H1 (cell line): ENCODE data around the gene DCTN5. TPM values are rescaled to one million over a fixed set of nuclear protein-coding genes. Genes with fewer than 3 reads are reported as not detected.

Source experiments
- CTCF ChIA-PET: fragments of 300-600 bp; sonication (Branson Sonifier 250); formaldehyde crosslinking; loops from one replicate; lab custom pipeline; 2021; ENCODE audit not compliant: partially characterized antibody; lab: Charles Lee
- POLR2A ChIA-PET: fragments of 300-600 bp; sonication (Branson Sonifier 250); formaldehyde crosslinking; loops from one replicate; lab custom pipeline; 2021; ENCODE audit warnings: inconsistent platforms; ENCODE audit not compliant: partially characterized antibody; lab: Charles Lee
- DNase-seq, 2 experiments: peaks; one replicate each; pipeline versions ENCODE4 v3.0.0 to v3.0.0-alpha.2; 2010 to 2022; ENCODE audit warnings: low spot score in 2 of 2, low read depth in 1 of 2, mixed read lengths in 1 of 2
- FAIRE-seq: peaks from 2 replicates; lab custom pipeline; 2011; peaks lifted over from hg19 to GRCh38; lab: Jason Lieb, UNC
- H2AFZ ChIP-seq: 2 replicates; pipeline ENCODE4 v1.8.1; 2012; ENCODE audit warnings: low read length, inconsistent platforms
- H2AK5ac ChIP-seq: 2 replicates; pipeline ENCODE4 v1.6.1; 2013; ENCODE audit warnings: low read depth, low read length
- H2BK120ac ChIP-seq: replicated peaks from 2 replicates; pipeline ENCODE3; 2013; ENCODE audit warnings: low read depth, low read length, inconsistent platforms
- H2BK12ac ChIP-seq: 2 replicates; pipeline ENCODE4 v1.6.1; 2013; ENCODE audit warnings: low read depth, low read length
- H2BK15ac ChIP-seq: 2 replicates; pipeline ENCODE4 v1.6.1; 2013; ENCODE audit warnings: low read length
- H2BK20ac ChIP-seq: 2 replicates; pipeline ENCODE4 v1.6.1; 2013; ENCODE audit warnings: low read length
- H2BK5ac ChIP-seq: 2 replicates; pipeline ENCODE4 v1.6.1; 2013; ENCODE audit warnings: low read depth, low read length
- H3K14ac ChIP-seq: 2 replicates; pipeline ENCODE4 v1.6.1; 2013; ENCODE audit warnings: inconsistent platforms; ENCODE audit not compliant: insufficient read length
- H3K18ac ChIP-seq: 2 replicates; pipeline ENCODE4 v1.6.1; 2013; ENCODE audit warnings: low read length; ENCODE audit errors: extremely low read depth
- H3K23ac ChIP-seq: 2 replicates; pipeline ENCODE4 v1.6.1; 2013; ENCODE audit warnings: inconsistent platforms; ENCODE audit not compliant: insufficient read length
- H3K23me2 ChIP-seq: 2 replicates; pipeline ENCODE4 v1.6.1; 2013; ENCODE audit warnings: low read depth, low read length
- H3K27ac ChIP-seq: 2 replicates; pipeline ENCODE4 v1.6.1; 2011; ENCODE audit warnings: low read depth, low read length, inconsistent platforms
- H3K27me3 ChIP-seq, 4 experiments: replicated peaks in 1 of 4; 1 replicate in 1 of 4; 2 replicates in 3 of 4; pipeline versions ENCODE4 v1.6.1 to v1.8.1; 2011 to 2013; ENCODE audit warnings: low read length in 3 of 4, mild to moderate bottlenecking in 3 of 4, inconsistent platforms in 2 of 4, mixed read lengths in 2 of 4, moderate library complexity in 1 of 4; ENCODE audit not compliant: control insufficient read depth in 3 of 4, insufficient read depth in 3 of 4; ENCODE audit errors: extremely low read depth in 1 of 4
- H3K36me3 ChIP-seq, 4 experiments: 2 replicates each; pipeline versions ENCODE4 v1.6.1 to v1.8.1; 2011 to 2013; ENCODE audit warnings: mild to moderate bottlenecking in 4 of 4, low read length in 3 of 4, moderate library complexity in 2 of 4, control low read depth in 1 of 4, inconsistent platforms in 1 of 4; ENCODE audit not compliant: insufficient read depth in 4 of 4, control insufficient read depth in 2 of 4
- H3K4ac ChIP-seq: replicated peaks from 2 replicates; pipeline ENCODE3; 2013; ENCODE audit warnings: low read length, low read depth, mixed read lengths, inconsistent platforms; ENCODE audit not compliant: insufficient read length
- H3K4me1 ChIP-seq, 4 experiments: replicated peaks in 1 of 4; 1 replicate in 1 of 4; 2 replicates in 3 of 4; pipeline versions ENCODE4 v1.6.1 to v1.8.1; 2011 to 2013; ENCODE audit warnings: low read length in 3 of 4, inconsistent platforms in 2 of 4, mixed read lengths in 1 of 4; ENCODE audit not compliant: insufficient read depth in 4 of 4, control insufficient read depth in 3 of 4
- H3K4me2 ChIP-seq, 2 experiments: 2 replicates each; pipeline versions ENCODE4 v1.6.1 to v1.8.1; 2011 to 2013; ENCODE audit warnings: low read depth in 2 of 2, low read length in 2 of 2, control low read depth in 1 of 2, inconsistent platforms in 1 of 2, mild to moderate bottlenecking in 1 of 2; ENCODE audit not compliant: insufficient read depth in 1 of 2
- H3K4me3 ChIP-seq, 4 experiments: fragments of 200-600, 300-600 bp in 1 of 4; sonication (generic), shearing (Covaris generic), sonication (Bioruptor Twin) in 1 of 4; 2 replicates each; pipeline versions ENCODE4 v1.5.1 to v1.8.1; 2011 to 2016; ENCODE audit warnings: low read length in 4 of 4, low read depth in 3 of 4, control low read depth in 2 of 4, inconsistent platforms in 2 of 4, mild to moderate bottlenecking in 2 of 4, mixed read lengths in 1 of 4, moderate library complexity in 1 of 4; ENCODE audit not compliant: insufficient read depth in 2 of 4; ENCODE audit errors: extremely low read depth in 1 of 4
- H3K56ac ChIP-seq: replicated peaks from 2 replicates; pipeline ENCODE3; 2013; ENCODE audit warnings: low read depth, mild to moderate bottlenecking, mixed read lengths, low read length, inconsistent platforms; ENCODE audit not compliant: insufficient read length
- H3K79me1 ChIP-seq: 2 replicates; pipeline ENCODE4 v1.6.1; 2013; ENCODE audit warnings: low read depth, low read length, control low read depth
- H3K79me2 ChIP-seq, 2 experiments: 2 replicates each; pipeline versions ENCODE4 v1.6.1 to v1.8.1; 2012 to 2013; ENCODE audit warnings: low read length in 2 of 2, mild to moderate bottlenecking in 2 of 2, inconsistent platforms in 1 of 2; ENCODE audit not compliant: insufficient read depth in 2 of 2, control insufficient read depth in 1 of 2
- H3K9ac ChIP-seq, 4 experiments: replicated peaks in 1 of 4; 1 replicate in 1 of 4; 2 replicates in 3 of 4; pipeline versions ENCODE4 v1.6.1 to v1.8.1; 2011 to 2013; ENCODE audit warnings: low read depth in 3 of 4, low read length in 3 of 4, control low read depth in 2 of 4, mild to moderate bottlenecking in 2 of 4, moderate library complexity in 2 of 4, inconsistent platforms in 1 of 4; ENCODE audit errors: extremely low read depth in 1 of 4
- H3K9me3 ChIP-seq, 2 experiments: 2 replicates each; pipeline versions ENCODE4 v1.6.1 to v1.8.1; 2012 to 2013; ENCODE audit warnings: mild to moderate bottlenecking in 2 of 2, moderate library complexity in 2 of 2, control low read depth in 1 of 2, inconsistent platforms in 1 of 2, low read depth in 1 of 2, low read length in 1 of 2, mixed read lengths in 1 of 2; ENCODE audit not compliant: insufficient read depth in 2 of 2
- H4K20me1 ChIP-seq, 2 experiments: replicated peaks in 1 of 2; 2 replicates each; pipeline versions ENCODE3 to v1.8.1; 2011 to 2013; ENCODE audit warnings: inconsistent platforms in 2 of 2, low read length in 2 of 2, mild to moderate bottlenecking in 1 of 2; ENCODE audit not compliant: insufficient read depth in 2 of 2, control insufficient read depth in 1 of 2
- H4K5ac ChIP-seq: 2 replicates; pipeline ENCODE4 v1.6.1; 2013; ENCODE audit warnings: low read length, low read depth, mixed read lengths, inconsistent platforms; ENCODE audit not compliant: insufficient read length
- H4K8ac ChIP-seq: 2 replicates; pipeline ENCODE4 v1.8.0; 2013; ENCODE audit warnings: mild to moderate bottlenecking, moderate library complexity, low read length, inconsistent platforms; ENCODE audit not compliant: insufficient read depth; ENCODE audit errors: extremely low read depth
- H4K91ac ChIP-seq: replicated peaks from 2 replicates; pipeline ENCODE3; 2013; ENCODE audit warnings: low read length, mixed read lengths, inconsistent platforms; ENCODE audit not compliant: insufficient read length
- HDAC2 ChIP-seq, 2 experiments: fragments of 300-600 bp in 1 of 2; sonication (generic) in 1 of 2; IDR thresholded peaks; 2 replicates each; pipeline ENCODE4 v1.6.1; 2011 to 2012; ENCODE audit warnings: low read depth in 2 of 2, low read length in 2 of 2, mild to moderate bottlenecking in 2 of 2, moderate library complexity in 2 of 2, borderline replicate concordance in 1 of 2, inconsistent platforms in 1 of 2
- TCF12 ChIP-seq: IDR thresholded peaks from 2 replicates; pipeline ENCODE4 v1.6.1; 2011; ENCODE audit warnings: low read depth, mild to moderate bottlenecking, low read length
- polyA plus RNA-seq, 7 experiments: library from polyadenylated mRNA; depleted of rRNA in 3 of 7; stranded (reverse) in 5 of 7; unstranded in 2 of 7; fragments of >200 nt in 5 of 7; fragments of 200-250 nt in 2 of 7; gene quantifications; 1 replicate in 5 of 7; 2 replicates in 1 of 7; 4 replicates in 1 of 7; pipeline versions ENCODE4 v1.2.1 to v1.2.3, GENCODE V29; 2011 to 2013; ENCODE audit warnings: missing spikeins in 2 of 7, mixed read lengths in 2 of 7
- total RNA-seq: library from RNA; stranded (reverse); fragmentation: NEBNext Ultra II Directional; extraction: Animal tissue kit (Norgen Biotek cat#: 25700); gene quantifications from 2 replicates; pipeline ENCODE4 v1.2.1, GENCODE V29; 2021

Gene DCTN5
- total and polyA plus RNA-seq, 2 of the 8 experiments (the other 6 are each of a cell fraction or from before 2014, with no cell fraction given) = 36.0 to 74.0 TPM

GRCh38 chr16:23635958-23636357 lies 5.3 kb upstream of the DCTN5 start:
- H3K9me3 ChIP-seq = no peaks in the 10 kb centered on the region
- TF ChIP-seq HDAC2 (IDR thresholded peaks at IDR 0.05; ENCODE audit: borderline replicate concordance in 1 of 2, low read depth in 2 of 2, low read length in 2 of 2) (no peak), TCF12 (no peak)

More at GRCh38 chr16:23635958-23636357, 5.3 kb upstream of the DCTN5 start:
- H4K91ac ChIP-seq = no peak overlapping the region
- no peak overlapping the region for H2BK12ac ChIP-seq
- no peak overlapping the region for H2AK5ac ChIP-seq
- H3K23me2 ChIP-seq = peaks cover 4% of the 10 kb centered on the region; the same call in 1 of the 2 replicates
- H2BK120ac ChIP-seq = no peak overlapping the region
- peaks cover 0 to 42% of the 10 kb centered on the region in 2 experiments; a peak in 2 of 4 replicates for H3K79me2 ChIP-seq
- H4K20me1 ChIP-seq = peaks cover 3 to 6% of the 10 kb centered on the region in 2 experiments
- ChIA-PET POLR2A (interaction anchor here (0.9 kb wide), 1 partner anchor 18 kb away, joined by 3 read pairs; no protein-coding TSS in a partner anchor), CTCF (no interaction called here)
- no peak overlapping the region for H2BK5ac ChIP-seq
- FAIRE-seq (no peak), DNase-seq (no peak)
- no peaks in the 10 kb centered on the region for H3K27me3 ChIP-seq
- no peak overlapping the region for H3K4me3 ChIP-seq
- H4K5ac ChIP-seq = no peak overlapping the region
- H3K14ac ChIP-seq = no peak overlapping the region
- H3K18ac ChIP-seq = no peak overlapping the region
- no peak overlapping the region for H3K56ac ChIP-seq
- peaks cover 0 to 3% (median 1%) of the 10 kb centered on the region in 4 experiments; a peak in 2 of 7 replicates for H3K4me1 ChIP-seq
- no peak overlapping the region for H3K4ac ChIP-seq
- no peak overlapping the region for H2BK20ac ChIP-seq
- H2BK15ac ChIP-seq = no peak overlapping the region
- no peak overlapping the region for H2AFZ ChIP-seq
- no peak overlapping the region for H3K9ac ChIP-seq
- no peak overlapping the region for H4K8ac ChIP-seq
- no peak overlapping the region for H3K4me2 ChIP-seq
- no peak overlapping the region for H3K23ac ChIP-seq
- H3K36me3 ChIP-seq = peaks cover 16 to 55% (median 40%) of the 10 kb centered on the region in 4 experiments
- no peak overlapping the region for H3K27ac ChIP-seq
- H3K79me1 ChIP-seq = no peaks in the 10 kb centered on the region
